ENCODE measurements around the gene ZNF618. TPM values are rescaled to one million over a fixed set of nuclear protein-coding genes. Genes with fewer than 3 reads are reported as not detected.

Gene ZNF618
- total RNA-seq, 1 donor from 2014 or later = 3.9 TPM

DNA sequence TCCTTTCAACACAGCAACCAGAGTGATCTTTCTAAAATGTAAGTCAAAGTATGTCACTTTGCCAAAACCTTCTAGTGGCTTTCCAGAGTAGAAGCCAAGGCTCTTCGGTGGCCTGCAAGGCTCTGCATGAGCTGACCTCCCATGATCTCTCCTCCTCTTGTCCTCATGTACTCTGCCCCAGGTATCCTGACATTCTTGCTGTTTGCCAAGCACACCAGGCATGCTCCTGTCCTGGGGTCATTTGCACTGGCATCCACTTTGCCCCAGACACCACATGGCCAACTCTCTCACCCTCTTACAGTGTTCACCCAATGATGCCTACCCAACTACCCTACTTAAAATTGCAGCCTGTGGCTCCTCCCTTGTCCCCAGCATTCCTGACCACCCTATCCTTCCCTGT, 86.3 kb downstream of the ZNF618 start:
- no peak overlapping the region for H3K4me3 ChIP-seq (ENCODE audit: low read depth, low read length)
- DNase-seq (ENCODE audit: low read depth) = no peak
- TF ChIP-seq, protein P1, sequence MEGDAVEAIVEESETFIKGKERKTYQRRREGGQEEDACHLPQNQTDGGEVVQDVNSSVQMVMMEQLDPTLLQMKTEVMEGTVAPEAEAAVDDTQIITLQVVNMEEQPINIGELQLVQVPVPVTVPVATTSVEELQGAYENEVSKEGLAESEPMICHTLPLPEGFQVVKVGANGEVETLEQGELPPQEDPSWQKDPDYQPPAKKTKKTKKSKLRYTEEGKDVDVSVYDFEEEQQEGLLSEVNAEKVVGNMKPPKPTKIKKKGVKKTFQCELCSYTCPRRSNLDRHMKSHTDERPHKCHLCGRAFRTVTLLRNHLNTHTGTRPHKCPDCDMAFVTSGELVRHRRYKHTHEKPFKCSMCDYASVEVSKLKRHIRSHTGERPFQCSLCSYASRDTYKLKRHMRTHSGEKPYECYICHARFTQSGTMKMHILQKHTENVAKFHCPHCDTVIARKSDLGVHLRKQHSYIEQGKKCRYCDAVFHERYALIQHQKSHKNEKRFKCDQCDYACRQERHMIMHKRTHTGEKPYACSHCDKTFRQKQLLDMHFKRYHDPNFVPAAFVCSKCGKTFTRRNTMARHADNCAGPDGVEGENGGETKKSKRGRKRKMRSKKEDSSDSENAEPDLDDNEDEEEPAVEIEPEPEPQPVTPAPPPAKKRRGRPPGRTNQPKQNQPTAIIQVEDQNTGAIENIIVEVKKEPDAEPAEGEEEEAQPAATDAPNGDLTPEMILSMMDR (conservative IDR thresholded peaks at IDR 0.05; ENCODE audit: low read depth, low read length) = no peak

DNA sequence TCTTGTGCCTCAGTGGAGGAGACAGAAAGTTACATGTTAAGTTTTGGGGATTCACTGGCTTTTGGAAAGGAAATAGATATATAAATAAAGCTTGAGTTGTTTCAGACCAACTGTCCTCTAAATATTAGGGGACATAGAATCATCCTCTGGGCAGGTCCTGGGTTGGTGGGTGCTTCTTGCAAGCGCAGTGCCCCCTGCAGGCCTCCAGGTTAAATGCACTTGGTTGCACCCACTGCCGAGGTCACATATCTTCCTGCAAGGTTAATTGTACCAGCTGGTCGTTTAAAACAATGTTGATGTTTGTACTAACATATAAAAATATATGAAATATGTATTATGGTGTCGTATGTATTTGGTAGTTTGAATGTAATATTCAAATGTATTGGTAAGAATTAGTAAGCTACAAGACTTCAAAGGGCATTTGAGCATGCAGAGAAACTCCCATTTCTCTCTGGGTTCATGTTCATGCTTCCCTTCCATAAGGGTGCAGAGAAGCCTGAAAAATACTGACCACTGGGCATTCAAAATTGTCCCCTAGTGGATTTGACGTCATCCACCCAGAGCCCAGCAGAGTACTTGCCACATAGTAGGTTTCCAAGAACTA, 87.0 kb downstream of the ZNF618 start:
- H3K4me3 ChIP-seq (ENCODE audit: low read depth, low read length) = no peak overlapping the region
- DNase-seq (ENCODE audit: low read depth) = no peak
- TF ChIP-seq, protein P1 (conservative IDR thresholded peaks at IDR 0.05; ENCODE audit: low read depth, low read length) = peak; percentile 92

DNA sequence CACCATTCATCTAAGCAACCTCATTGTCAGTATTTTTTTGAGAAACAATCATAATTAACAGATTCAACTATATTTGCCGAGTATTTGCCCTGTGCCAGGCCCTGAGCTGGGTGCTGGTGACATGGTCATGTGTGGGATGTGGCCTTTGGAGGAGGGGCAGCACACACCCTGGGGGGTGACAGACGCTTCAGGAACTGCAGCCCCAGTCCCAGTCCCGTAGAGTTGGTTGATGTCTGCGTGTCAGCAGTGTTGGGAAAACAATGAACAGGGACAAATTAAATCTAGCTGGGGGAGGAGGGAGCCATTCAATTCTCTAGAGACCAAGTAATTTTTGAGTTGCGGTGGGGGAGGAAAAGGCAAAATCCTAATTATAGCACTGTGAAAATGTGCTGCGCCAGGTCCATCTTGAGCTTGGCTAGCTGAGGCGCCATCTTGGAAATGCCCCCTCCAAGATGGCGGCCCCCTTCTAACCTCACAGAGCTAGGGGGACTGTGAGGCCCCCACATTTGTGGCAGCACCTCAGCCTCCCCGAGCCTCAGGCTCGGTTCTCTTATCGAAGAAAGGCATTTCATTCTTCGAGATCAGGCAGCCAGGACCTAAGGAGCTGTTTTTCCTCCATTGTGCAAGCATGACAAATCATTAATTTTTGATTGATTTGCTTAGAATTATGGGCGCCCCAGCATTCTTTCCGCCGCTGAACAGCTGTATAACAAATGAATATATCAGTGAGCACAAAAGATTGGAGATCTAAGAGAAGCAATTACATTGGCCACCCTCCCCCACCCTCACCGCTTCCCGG, 87.8 kb downstream of the ZNF618 start:
- TF ChIP-seq, protein P1 (conservative IDR thresholded peaks at IDR 0.05; ENCODE audit: low read depth, low read length) = no peak
- H3K4me3 ChIP-seq (ENCODE audit: low read depth, low read length) = no peak overlapping the region
- DNase-seq (ENCODE audit: low read depth) = no peak

DNA sequence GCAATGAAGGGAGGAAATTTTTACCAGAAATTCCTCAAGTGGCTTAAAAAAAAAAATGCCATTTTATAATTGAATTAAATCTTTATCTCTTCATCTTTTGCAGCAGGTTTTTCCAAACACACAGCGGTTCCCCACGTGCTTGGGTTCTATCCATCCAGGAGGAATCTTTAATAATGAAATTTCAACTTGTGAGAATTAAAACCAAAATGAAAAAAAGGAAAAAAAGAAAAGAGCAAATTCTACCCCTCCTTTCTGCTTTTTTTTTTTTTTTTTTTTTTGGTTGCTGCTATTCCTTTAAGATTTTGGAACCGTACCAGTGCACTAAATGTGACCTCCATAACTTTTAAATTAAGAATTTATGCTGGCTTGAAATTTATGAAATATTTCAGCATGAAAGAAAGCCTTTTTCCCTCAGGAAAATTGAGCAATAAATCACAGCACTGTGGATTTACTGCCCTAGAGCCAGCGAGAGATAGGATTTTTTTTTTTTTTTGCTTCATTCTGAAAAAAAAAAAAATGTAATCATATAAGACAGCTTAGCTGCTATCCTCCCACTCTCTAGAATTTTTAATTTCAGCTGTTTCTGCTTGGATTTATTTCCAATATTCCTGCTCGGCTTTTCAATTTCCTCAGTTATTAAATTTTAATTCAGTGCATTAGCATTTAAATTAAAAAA, 88.5 kb downstream of the ZNF618 start:
- TF ChIP-seq, protein P1 (conservative IDR thresholded peaks at IDR 0.05; ENCODE audit: low read depth, low read length) = no peak
- no peak for DNase-seq (ENCODE audit: low read depth)

DNA sequence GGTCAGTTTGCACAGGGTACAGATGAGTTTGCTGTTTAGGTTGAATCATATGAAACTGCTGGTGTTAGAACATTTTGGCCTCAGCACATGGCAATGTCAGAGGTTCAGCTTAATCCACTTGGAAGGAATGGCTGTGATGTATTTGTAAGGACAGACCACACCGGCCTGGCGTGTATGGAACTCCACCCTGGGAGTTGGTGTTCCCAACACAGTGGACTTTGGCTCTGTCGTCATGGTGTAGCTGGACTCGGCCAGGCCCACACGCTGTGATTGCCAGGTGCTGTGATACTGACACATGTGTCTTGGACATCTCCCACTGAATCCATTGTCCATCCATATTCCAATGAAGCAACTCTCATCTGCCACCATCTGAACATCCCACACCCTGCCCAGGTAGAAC, 90.3 kb downstream of the ZNF618 start:
- H3K4me3 ChIP-seq (ENCODE audit: low read depth, low read length) = no peak overlapping the region
- DNase-seq (ENCODE audit: low read depth) = no peak
- TF ChIP-seq, protein P1 (conservative IDR thresholded peaks at IDR 0.05; ENCODE audit: low read depth, low read length) = no peak

More for the DNA sequence above, 88.5 kb downstream of the ZNF618 start:
- no peak overlapping the region for H3K4me3 ChIP-seq (ENCODE audit: low read depth, low read length)

DNA sequence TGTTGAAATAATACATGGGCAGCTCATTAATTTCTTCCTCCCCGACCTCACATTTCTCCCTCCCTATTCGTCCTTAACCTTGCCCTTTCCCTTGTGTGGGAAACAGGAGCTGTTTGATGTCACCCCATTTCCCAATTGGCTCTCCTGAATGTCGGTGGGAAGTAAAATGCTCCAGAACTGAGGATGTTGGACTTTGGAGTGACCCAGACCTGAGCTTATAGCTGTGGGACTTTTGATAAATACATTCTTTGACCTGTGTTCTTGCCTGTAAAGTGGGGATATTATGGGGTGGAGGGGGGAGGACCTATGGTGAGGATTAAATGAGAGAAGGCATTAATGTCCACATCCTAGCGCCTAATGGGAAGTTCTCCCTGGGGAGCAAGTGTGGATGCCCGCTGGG, 91.3 kb downstream of the ZNF618 start:
- H3K4me3 ChIP-seq (ENCODE audit: low read depth, low read length) = no peak overlapping the region
- DNase-seq (ENCODE audit: low read depth) = no peak
- TF ChIP-seq, protein P1 (conservative IDR thresholded peaks at IDR 0.05; ENCODE audit: low read depth, low read length) = no peak

Measured in epithelial cell of proximal tubule (primary cell).